Stomach (tissue), 4 donors: Measurements from ENCODE around the gene TRIM41.

Experiments
- CTCF ChIP-seq, 7 experiments: fragments of 450-650 bp in 4 of 7; fragments of 200-600 bp in 3 of 7; sonication (generic) in 3 of 7; IDR thresholded peaks; one replicate each; pipeline ENCODE4 v1.5.1; 2016 to 2019; ENCODE audit warnings: antibody characterized with exemption in 7 of 7, control low read depth in 2 of 7, mild to moderate bottlenecking in 1 of 7
- EP300 ChIP-seq: sonication (generic); formaldehyde crosslinking; IDR thresholded peaks from one replicate; pipeline ENCODE4 v1.6.1; 2017; ENCODE audit warnings: antibody characterized with exemption
- POLR2A ChIP-seq, 4 donors: fragments of 450-650 bp; IDR thresholded peaks; one replicate each; pipeline ENCODE4 v1.6.1; 2016; ENCODE audit warnings: antibody characterized with exemption in 4 of 4, control low read depth in 2 of 4, mild to moderate bottlenecking in 1 of 4, moderate library complexity in 1 of 4
- POLR2AphosphoS5 ChIP-seq, 3 donors: sonication (generic); formaldehyde crosslinking; IDR thresholded peaks; one replicate each; pipeline ENCODE4 v1.6.1; 2016; ENCODE audit warnings: antibody characterized with exemption in 3 of 3

GRCh38 chr5:181212934-181213333 lies 10.1 kb upstream of the TRIM41 start:
- TF ChIP-seq CTCF (IDR thresholded peaks at IDR 0.05) (no peak), POLR2A (IDR thresholded peaks at IDR 0.05) (no peak), POLR2AphosphoS5 (IDR thresholded peaks at IDR 0.05) (no peak), EP300 (no peak)
